Lower lobe of right lung (tissue), 2 donors: ENCODE measurements around the gene ZNF488. TPM values are rescaled to one million over a fixed set of nuclear protein-coding genes. Genes with fewer than 3 reads are reported as not detected.

Source experiments
- ATAC-seq, 2 donors: fragments of 200-7000 bp; cut with Tn5 transposase; one replicate each; pipeline ENCODE4 v1.9.1; 2020 to 2022; ENCODE audit warnings: mild to moderate bottlenecking in 2 of 2, moderate library complexity in 2 of 2
- DNase-seq: peaks from one replicate; pipeline ENCODE4 v3.0.0-alpha.2; 2020
- H3K27ac ChIP-seq: fragments of 200-600 bp; one replicate; pipeline ENCODE4 v1.8.0; 2022
- H3K27me3 ChIP-seq: fragments of 200-600 bp; one replicate; pipeline ENCODE4 v1.8.0; 2022; ENCODE audit warnings: low read depth
- H3K36me3 ChIP-seq: fragments of 200-600 bp; one replicate; pipeline ENCODE4 v1.8.0; 2022; ENCODE audit warnings: mild to moderate bottlenecking
- H3K4me1 ChIP-seq: fragments of 200-600 bp; one replicate; pipeline ENCODE4 v1.8.0; 2022
- H3K4me3 ChIP-seq: fragments of 200-600 bp; one replicate; pipeline ENCODE4 v1.8.0; 2022; ENCODE audit warnings: mild to moderate bottlenecking
- H3K9me3 ChIP-seq: fragments of 200-600 bp; one replicate; pipeline ENCODE4 v1.8.0; 2022
- intact Hi-C: fragments of 100-400 bp; cut with DNase I; formaldehyde crosslinking; loops from one replicate; pipeline ENCODE4 v1.11.0; 2022
- total RNA-seq: library from RNA; stranded (reverse); fragmentation: NEBNext Ultra II Directional; extraction: Animal tissue kit (Norgen Biotek cat#: 25700); gene quantifications from one replicate; pipeline ENCODE4 v1.2.1, GENCODE V29; 2021
- TF ChIP-seq, protein P1 (sequence below): fragments of 200-600 bp; IDR thresholded peaks from one replicate; pipeline ENCODE4 v1.8.0; 2022; ENCODE audit warnings: antibody characterized with exemption, mild to moderate bottlenecking
- donor health status: DM: no; HTN: yes; CAD: no; lungs with severe emphysema.

ZNF488 gene
- total RNA-seq, 1 donor from 2014 or later = 0.38 TPM

DNA sequence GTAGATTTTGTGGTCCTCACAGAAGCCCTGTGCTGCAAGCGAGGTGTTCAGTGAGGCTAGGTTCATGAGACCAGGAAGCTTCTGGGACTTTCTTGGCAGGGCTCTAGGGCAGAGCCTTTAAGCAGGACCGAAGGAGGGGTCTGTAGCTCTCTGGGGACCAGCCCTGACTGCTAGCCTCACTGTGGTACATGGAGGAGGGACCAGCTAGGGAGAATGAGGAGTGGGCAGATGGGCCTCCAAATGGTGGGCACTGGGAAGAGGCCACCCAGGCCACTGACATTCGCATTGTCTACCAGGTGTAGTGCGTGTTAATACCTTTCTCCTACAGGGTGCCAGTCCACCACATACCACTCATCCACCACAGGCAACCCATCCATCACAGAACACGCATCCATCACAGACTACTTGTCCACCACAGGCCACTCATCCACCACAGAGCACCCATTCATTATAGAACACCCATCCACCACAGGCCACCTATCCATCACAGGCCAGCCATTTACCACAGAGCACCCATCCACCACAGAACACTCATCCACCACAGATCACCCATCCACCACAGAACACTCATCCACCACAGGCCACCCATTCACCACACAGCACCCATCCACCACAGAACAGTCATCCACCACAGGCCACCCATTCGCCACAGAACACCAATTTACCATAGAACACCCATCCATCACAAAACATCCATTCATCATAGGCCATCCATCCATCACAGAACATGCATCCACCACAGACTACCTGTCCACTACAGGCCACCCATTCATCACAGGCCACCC, 31.6 kb upstream of the ZNF488 start:
- Histone ChIP-seq H3K9me3 (no peaks in the 10 kb centered on the region), H3K27ac (no peak overlapping the region), H3K4me1 (no peaks in the 10 kb centered on the region), H3K4me3 (no peak overlapping the region), H3K36me3 (no peaks in the 10 kb centered on the region), H3K27me3 (peaks cover 3% of the 10 kb centered on the region)
- intact Hi-C loops = no loop called here
- DNase-seq = no peak
- TF ChIP-seq, protein P1, sequence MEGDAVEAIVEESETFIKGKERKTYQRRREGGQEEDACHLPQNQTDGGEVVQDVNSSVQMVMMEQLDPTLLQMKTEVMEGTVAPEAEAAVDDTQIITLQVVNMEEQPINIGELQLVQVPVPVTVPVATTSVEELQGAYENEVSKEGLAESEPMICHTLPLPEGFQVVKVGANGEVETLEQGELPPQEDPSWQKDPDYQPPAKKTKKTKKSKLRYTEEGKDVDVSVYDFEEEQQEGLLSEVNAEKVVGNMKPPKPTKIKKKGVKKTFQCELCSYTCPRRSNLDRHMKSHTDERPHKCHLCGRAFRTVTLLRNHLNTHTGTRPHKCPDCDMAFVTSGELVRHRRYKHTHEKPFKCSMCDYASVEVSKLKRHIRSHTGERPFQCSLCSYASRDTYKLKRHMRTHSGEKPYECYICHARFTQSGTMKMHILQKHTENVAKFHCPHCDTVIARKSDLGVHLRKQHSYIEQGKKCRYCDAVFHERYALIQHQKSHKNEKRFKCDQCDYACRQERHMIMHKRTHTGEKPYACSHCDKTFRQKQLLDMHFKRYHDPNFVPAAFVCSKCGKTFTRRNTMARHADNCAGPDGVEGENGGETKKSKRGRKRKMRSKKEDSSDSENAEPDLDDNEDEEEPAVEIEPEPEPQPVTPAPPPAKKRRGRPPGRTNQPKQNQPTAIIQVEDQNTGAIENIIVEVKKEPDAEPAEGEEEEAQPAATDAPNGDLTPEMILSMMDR = no peak
- ATAC-seq = no peak

DNA sequence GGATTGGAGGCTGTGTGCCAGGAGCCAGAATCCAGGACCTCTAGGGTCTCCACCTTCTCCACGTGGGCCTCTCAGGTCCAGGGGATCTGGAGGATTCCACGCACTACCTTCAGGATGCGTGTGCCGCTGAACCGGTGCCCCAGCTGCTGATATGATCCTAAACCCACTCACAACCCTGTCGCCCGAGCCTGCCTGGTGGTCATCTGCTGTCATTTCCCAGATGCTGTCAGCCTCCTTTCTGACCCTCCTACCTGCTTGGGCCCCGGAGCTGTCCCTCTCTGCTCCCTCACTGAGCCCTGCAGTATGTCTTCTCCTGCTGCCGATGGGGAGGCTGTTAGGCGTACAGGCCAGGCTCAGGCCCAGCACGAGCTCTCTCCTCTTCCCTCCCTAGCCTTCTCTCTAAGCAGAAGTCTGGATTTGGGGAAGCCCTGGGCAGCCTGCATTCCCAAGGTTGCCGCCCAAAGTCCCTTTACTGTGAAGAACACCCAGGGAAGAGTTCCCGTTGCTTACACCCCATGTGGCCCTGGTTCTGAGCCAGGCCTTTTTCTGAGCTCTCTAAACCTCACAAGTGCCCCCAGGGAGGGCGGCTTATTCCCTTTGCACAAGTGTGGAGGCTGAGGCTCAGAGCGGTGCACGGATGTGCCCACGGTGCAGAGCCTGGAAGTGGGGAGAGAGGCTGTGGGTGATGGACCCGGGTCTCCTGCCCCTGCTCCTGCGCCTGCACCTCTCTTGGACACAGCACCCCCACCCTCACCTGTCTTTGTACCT, 30.8 kb upstream of the ZNF488 start:
- Histone ChIP-seq H3K27ac (no peak overlapping the region), H3K9me3 (no peaks in the 10 kb centered on the region), H3K36me3 (no peaks in the 10 kb centered on the region), H3K4me3 (no peak overlapping the region), H3K4me1 (no peaks in the 10 kb centered on the region), H3K27me3 (no peaks in the 10 kb centered on the region)
- DNase-seq = no peak
- ATAC-seq = no peak
- TF ChIP-seq, protein P1 = no peak
- intact Hi-C loops = no loop called here

DNA sequence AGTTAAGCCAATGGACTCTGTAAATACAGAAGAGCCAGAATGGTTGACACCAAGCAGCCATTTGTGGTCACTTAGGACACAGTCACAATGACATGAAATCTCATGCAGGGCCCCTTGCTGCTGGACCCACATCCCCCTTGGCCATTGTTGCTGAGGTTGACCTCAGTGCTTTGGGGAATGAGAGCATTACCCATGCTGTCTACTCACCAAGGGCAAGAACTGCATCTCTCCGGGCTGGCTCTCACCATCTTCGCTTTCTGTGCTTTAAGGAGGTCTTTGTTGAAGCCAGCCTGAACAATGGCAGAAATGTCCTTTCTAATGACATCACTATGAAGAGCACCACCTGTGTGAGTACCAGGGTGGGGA, 30.1 kb upstream of the ZNF488 start:
- TF ChIP-seq, protein P1 = no peak
- no peak overlapping the region for H3K27ac ChIP-seq
- DNase-seq = no peak
- H3K27me3 ChIP-seq = no peaks in the 10 kb centered on the region
- no peak for ATAC-seq
- H3K4me1 ChIP-seq = no peaks in the 10 kb centered on the region
- H3K4me3 ChIP-seq = no peak overlapping the region
- no peaks in the 10 kb centered on the region for H3K9me3 ChIP-seq
- intact Hi-C loops = no loop called here
- H3K36me3 ChIP-seq = no peaks in the 10 kb centered on the region

DNA sequence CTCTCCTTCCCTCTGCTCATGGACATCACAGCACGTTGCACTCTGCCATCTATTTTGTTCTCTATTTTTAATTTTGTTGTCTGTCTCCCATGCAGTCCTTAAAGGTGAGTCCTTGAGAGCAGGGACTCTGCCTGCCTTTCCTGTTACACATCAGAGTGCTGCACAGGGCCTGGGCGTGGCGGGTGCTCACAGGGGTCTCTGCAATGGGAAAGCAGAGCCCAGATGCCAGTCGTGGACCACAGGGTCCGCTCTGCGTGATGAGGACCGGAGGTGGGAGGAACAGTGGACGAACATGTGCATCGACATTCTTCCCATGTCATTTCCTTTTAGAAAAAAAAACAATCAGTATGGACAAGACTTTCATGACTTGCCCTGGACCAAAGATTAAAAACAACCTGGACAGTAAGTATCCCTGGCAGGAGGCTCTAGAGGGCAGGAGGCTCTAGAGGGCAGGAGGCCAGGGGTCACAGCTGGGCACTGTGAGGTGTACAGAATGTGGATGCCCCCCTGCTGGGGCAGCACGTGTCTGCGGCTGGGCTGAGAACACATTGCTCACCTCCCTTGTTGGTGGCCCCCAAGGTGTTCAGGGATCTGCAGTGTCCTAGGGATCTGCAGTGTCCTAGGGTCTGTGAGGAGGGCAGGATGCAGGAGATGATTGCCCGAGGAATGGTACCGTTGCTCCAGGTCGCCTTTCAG, 29.6 kb upstream of the ZNF488 start:
- no peak overlapping the region for H3K27ac ChIP-seq
- H3K36me3 ChIP-seq = no peaks in the 10 kb centered on the region
- TF ChIP-seq, protein P1 = no peak
- no peaks in the 10 kb centered on the region for H3K27me3 ChIP-seq
- H3K4me3 ChIP-seq = no peak overlapping the region
- no peaks in the 10 kb centered on the region for H3K4me1 ChIP-seq
- no peak for ATAC-seq
- intact Hi-C loops = no loop called here
- DNase-seq = no peak
- no peaks in the 10 kb centered on the region for H3K9me3 ChIP-seq

DNA sequence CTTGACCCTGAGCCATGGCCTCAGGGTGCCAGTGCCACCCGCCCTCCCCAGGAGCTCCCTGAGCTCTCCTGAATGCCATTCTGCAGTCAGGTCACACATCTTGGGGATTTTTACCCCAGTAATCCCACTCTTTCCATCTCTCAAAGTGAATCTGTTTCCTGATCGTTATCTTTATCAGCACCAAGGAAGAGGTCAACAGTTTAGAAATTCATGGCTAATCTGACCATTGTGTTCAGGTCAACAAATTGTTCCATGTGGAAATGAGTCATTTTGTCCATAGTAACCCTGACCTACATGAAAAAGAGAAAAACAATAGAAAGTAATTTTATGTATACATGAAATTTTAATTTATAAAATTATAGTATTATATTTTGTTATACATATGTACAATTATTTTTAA, 28.8 kb upstream of the ZNF488 start:
- ATAC-seq (no peak), DNase-seq (no peak)
- Histone ChIP-seq H3K4me3 (no peak overlapping the region), H3K36me3 (no peaks in the 10 kb centered on the region), H3K27me3 (no peaks in the 10 kb centered on the region), H3K4me1 (no peaks in the 10 kb centered on the region), H3K9me3 (no peaks in the 10 kb centered on the region), H3K27ac (no peak overlapping the region)
- intact Hi-C loops = no loop called here
- TF ChIP-seq, protein P1 = no peak
